Neural cell (in vitro differentiated cells): ENCODE results near the gene EMILIN2.

Experiments
- EZH2 ChIP-seq: fragments of 200-600, 300-800 bp; shearing (Covaris generic), sonication (generic); IDR thresholded peaks from 2 replicates; pipeline ENCODE4 v1.6.1; 2014; ENCODE audit warnings: antibody characterized with exemption, low read length, borderline replicate concordance, mild to moderate bottlenecking; ENCODE audit not compliant: insufficient read depth, poor library complexity, severe bottlenecking
- RAD21 ChIP-seq: fragments of 450-650 bp; conservative IDR thresholded peaks from 2 replicates; pipeline ENCODE4 v1.6.1; 2014; ENCODE audit warnings: antibody characterized with exemption, mild to moderate bottlenecking, moderate library complexity

DNA sequence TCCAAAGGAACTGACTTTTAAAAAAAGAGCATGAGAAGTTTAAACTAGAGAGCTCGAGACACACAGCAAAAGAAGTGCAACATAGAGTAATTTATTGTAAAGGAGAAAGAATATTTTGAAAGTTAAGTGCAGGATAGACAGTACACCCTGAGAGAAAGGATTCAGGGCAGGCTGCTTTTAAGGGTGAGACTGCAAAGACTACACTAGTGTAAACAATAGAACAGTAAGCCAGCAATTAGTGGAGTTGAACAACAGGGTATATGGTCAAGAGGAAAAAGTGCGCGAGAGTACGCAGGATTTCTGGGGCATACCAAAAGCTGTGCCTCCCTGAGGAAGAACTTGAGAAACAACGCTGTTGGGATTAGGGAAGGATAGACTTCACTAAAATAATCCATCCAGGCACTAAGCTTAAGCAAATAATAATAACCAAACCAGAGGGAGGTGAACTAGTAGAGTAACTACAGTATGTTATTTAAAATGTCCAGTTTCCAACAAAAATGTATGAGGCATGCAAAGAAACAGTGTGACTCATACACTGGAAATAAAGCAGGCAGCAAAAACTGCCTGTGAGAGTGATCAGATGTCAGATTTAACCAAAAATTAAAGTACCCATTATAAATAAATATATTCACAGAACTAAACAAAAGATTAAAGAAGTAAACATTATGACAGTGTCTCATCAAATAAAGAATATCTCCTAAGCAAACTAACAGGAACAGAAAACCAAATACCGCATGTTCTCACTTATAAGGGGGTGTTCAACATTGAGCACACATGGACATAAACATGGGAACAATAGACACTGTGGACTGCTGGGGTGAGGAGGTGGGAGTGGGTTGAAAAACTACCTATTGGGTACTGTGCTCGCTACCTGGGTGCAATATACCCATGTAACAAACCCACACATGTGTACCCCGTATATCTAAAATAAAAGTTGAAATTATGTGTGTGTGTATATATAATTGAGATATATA, 40.5 kb upstream of the EMILIN2 start:
- TF ChIP-seq EZH2 (no peak), RAD21 (no peak)
